DMS 273 (cell line): ENCODE measurements around the gene CCDC14.
"Not testable (repeated sequence)": the region's sequence is repeated elsewhere in the genome, so short reads cannot be mapped to it uniquely, and the experiment has no call there.

ENCODE experiments used
- DNase-seq: peaks from one replicate; lab custom pipeline; 2025; ENCODE audit not compliant: unreplicated experiment; lab: John Stamatoyannopoulos, UW

CCDC14 gene

GRCh38 chr3:123914829-123915228 is 46.2 kb downstream of the CCDC14 start:
- no peak for DNase-seq

GRCh38 chr3:123909785-123910184 is 51.2 kb downstream of the CCDC14 start:
- no peak for DNase-seq

- DNase-seq, result peak; percentile 31
Measured at GRCh38 chr3:123907720-123908119, 53.3 kb downstream of the CCDC14 start.

- no peak for DNase-seq
Measured at GRCh38 chr3:123899300-123899865, 61.6 kb downstream of the CCDC14 start.

- DNase-seq, result no peak
Measured at GRCh38 chr3:123893012-123893411, 68.0 kb downstream of the CCDC14 start.

- DNase-seq, result no peak
Measured at GRCh38 chr3:123892195-123892594, 68.8 kb downstream of the CCDC14 start.

- not testable (repeated sequence) for DNase-seq
Measured at GRCh38 chr3:123890991-123891390, 70.0 kb downstream of the CCDC14 start.

- DNase-seq, result not testable (repeated sequence)
Measured at GRCh38 chr3:123890162-123890561, 70.9 kb downstream of the CCDC14 start.

- DNase-seq, result no peak
Measured at GRCh38 chr3:123884993-123885392, 76.0 kb downstream of the CCDC14 start.

- DNase-seq, result peak; percentile 97
Measured at GRCh38 chr3:123884203-123884831, 76.7 kb downstream of the CCDC14 start, which contains the start of gene MYLK. Gene MYLK, minus strand, starts transcription at chr3:123884332. Its CDS starts 90,491 bp downstream, at chr3:123793841.

GRCh38 chr3:123883701-123884202 is 77.3 kb downstream of the CCDC14 start:
- DNase-seq, result peak; percentile 39

- peak; percentile 37 for DNase-seq
Measured at GRCh38 chr3:123883111-123883510, 77.9 kb downstream of the CCDC14 start.

GRCh38 chr3:123881771-123882170 is 79.3 kb downstream of the CCDC14 start:
- peak; percentile 43 for DNase-seq

- DNase-seq, result peak; percentile 70
Measured at GRCh38 chr3:123880998-123881561, 79.9 kb downstream of the CCDC14 start.

GRCh38 chr3:123878807-123879206 is 82.2 kb downstream of the CCDC14 start:
- no peak for DNase-seq

GRCh38 chr3:123877965-123878364 is 83.1 kb downstream of the CCDC14 start:
- no peak for DNase-seq

- no peak for DNase-seq
Measured at GRCh38 chr3:123877466-123877865, 83.6 kb downstream of the CCDC14 start.

GRCh38 chr3:123876858-123877257 is 84.2 kb downstream of the CCDC14 start:
- peak; percentile 43 for DNase-seq

GRCh38 chr3:123872621-123873020 is 88.4 kb downstream of the CCDC14 start:
- no peak for DNase-seq

- no peak for DNase-seq
Measured at GRCh38 chr3:123871946-123872345, 89.1 kb downstream of the CCDC14 start.

- DNase-seq, result no peak
Measured at GRCh38 chr3:123870033-123870432, 91.0 kb downstream of the CCDC14 start.

GRCh38 chr3:123869165-123869564 is 91.9 kb downstream of the CCDC14 start:
- DNase-seq, result no peak
